Loucy (cell line): ENCODE results near the gene TMSB15B.
A peak's percentile ranks its signal among the peaks of the same experiment; 100 is the strongest.
"Not testable (repeated sequence)": the region's sequence is repeated elsewhere in the genome, so short reads cannot be mapped to it uniquely, and the experiment has no call there.

Experiments
- H2AFZ ChIP-seq: fragments of 200-600 bp; sonication (generic); 2 replicates; pipeline ENCODE4 v1.6.0; 2016; ENCODE audit warnings: antibody characterized with exemption, mild to moderate bottlenecking, low read length, moderate library complexity
- H3F3A ChIP-seq: fragments of 200-600 bp; 2 replicates; pipeline ENCODE4 v1.6.0; 2016; ENCODE audit warnings: antibody characterized with exemption, low read depth, mild to moderate bottlenecking
- H3K27me3 ChIP-seq: fragments of 200-600 bp; sonication (generic); 2 replicates; pipeline ENCODE4 v1.6.1; 2014; ENCODE audit warnings: low read length, mild to moderate bottlenecking; ENCODE audit not compliant: insufficient read depth, poor library complexity, severe bottlenecking
- H3K36me3 ChIP-seq: fragments of 200-600 bp; sonication (generic); 2 replicates; pipeline ENCODE4 v1.6.1; 2016; ENCODE audit warnings: low read length; ENCODE audit not compliant: insufficient read depth
- H3K4me1 ChIP-seq: fragments of 200-600 bp; sonication (generic); 2 replicates; pipeline ENCODE4 v1.5.1; 2014; ENCODE audit warnings: low read length, mild to moderate bottlenecking; ENCODE audit not compliant: insufficient read depth, poor library complexity, severe bottlenecking
- H3K4me2 ChIP-seq: fragments of 200-600 bp; sonication (generic); 2 replicates; pipeline ENCODE4 v1.6.0; 2014; ENCODE audit warnings: antibody characterized with exemption, low read length, low read depth, mild to moderate bottlenecking; ENCODE audit not compliant: poor library complexity, severe bottlenecking
- H3K4me3 ChIP-seq: fragments of 200-600 bp; sonication (generic); 2 replicates; pipeline ENCODE4 v1.5.1; 2014; ENCODE audit warnings: low read length, mild to moderate bottlenecking, mixed read lengths; ENCODE audit not compliant: poor library complexity, severe bottlenecking
- H3K79me2 ChIP-seq: fragments of 200-600 bp; sonication (generic); 2 replicates; pipeline ENCODE4 v1.6.1; 2014; ENCODE audit warnings: low read length; ENCODE audit not compliant: insufficient read depth
- H3K9ac ChIP-seq: fragments of 200-600 bp; sonication (generic); 2 replicates; pipeline ENCODE4 v1.6.0; 2014; ENCODE audit warnings: mild to moderate bottlenecking, low read depth, low read length, moderate library complexity; ENCODE audit not compliant: poor library complexity, severe bottlenecking
- H3K9me2 ChIP-seq: fragments of 200-600 bp; sonication (generic); replicated peaks from 2 replicates; pipeline ENCODE4 v1.6.1; 2016; ENCODE audit warnings: low read depth, low read length, mixed read lengths
- H3K9me3 ChIP-seq: fragments of 200-600 bp; sonication (generic); 2 replicates; pipeline ENCODE4 v1.6.1; 2014; ENCODE audit warnings: mild to moderate bottlenecking, antibody characterized with exemption, low read length, low read depth; ENCODE audit not compliant: insufficient read depth
- H4K20me1 ChIP-seq: fragments of 200-600 bp; sonication (generic); 2 replicates; pipeline ENCODE4 v1.6.0; 2014; ENCODE audit warnings: antibody characterized with exemption, low read length, mild to moderate bottlenecking; ENCODE audit not compliant: insufficient read depth, poor library complexity, severe bottlenecking
- CTCF ChIP-seq: fragments of 200-600 bp; sonication (generic); conservative IDR thresholded peaks from 2 replicates; pipeline ENCODE4 v1.5.1; 2014; ENCODE audit warnings: mild to moderate bottlenecking, antibody characterized with exemption, low read length
- EZH2phosphoT487 ChIP-seq: fragments of 200-600 bp; IDR thresholded peaks from 2 replicates; pipeline ENCODE4 v1.6.1; 2018; ENCODE audit warnings: antibody characterized with exemption, mild to moderate bottlenecking, moderate library complexity, borderline replicate concordance

TMSB15B gene

GRCh38 chrX:103962411-103963278, at the start of gene TMSB15B:
TSS of gene TMSB15B (plus strand) at chrX:103962627.
- not testable (repeated sequence) for H3K79me2 ChIP-seq, H3K9ac ChIP-seq, H3F3A ChIP-seq, H3K4me2 ChIP-seq, H3K36me3 ChIP-seq, H3K4me1 ChIP-seq, H3K4me3 ChIP-seq, H2AFZ ChIP-seq, H3K9me3 ChIP-seq, H3K27me3 ChIP-seq, H4K20me1 ChIP-seq, H3K9me2 ChIP-seq

DNA sequence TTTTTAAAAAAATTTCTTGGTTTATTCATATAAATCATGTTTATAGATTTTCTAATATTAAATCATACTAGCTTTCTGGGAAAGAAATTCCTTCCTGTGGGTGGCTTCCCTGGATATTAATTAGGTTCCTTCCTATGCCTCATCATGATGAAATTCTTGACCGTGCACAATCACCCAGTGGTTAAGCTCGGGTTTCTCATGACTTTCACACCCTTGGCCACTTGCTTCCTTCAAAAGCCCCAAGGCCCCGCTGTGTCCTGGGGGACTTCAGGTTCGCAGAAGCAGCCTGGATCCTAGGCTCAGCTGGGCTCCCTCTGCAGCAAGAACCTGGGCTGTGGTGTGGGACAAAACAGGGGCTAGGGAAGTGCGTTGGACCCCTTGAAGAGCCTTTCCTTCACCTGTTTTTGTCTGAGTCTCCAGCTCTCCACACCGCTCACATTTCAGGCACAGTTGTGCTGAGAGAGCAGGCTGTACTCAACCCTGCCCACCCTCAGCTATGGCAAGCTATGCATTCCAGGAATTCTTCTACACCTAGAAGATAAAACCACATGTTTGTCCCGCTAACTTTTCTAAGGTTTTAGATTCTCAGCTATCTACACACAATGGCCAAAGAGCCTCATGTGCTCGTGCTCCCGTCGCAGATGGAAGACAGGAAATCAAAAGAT, 48.9 kb upstream of the TMSB15B start:
- H3K4me3 ChIP-seq, result no peak overlapping the region

GRCh38 chrX:103918050-103918449, 44.4 kb upstream of the TMSB15B start:
- Histone ChIP-seq H3K4me2 (peak overlapping the region; percentile 94), H3K9me2 (no peaks in the 10 kb centered on the region), H2AFZ (peak overlapping the region; percentile 88), H3K79me2 (peaks cover 50% of the 10 kb centered on the region), H3F3A (no peaks in the 10 kb centered on the region), H3K9ac (peak overlapping the region; percentile 76), H4K20me1 (no peaks in the 10 kb centered on the region), H3K27me3 (no peaks in the 10 kb centered on the region), H3K36me3 (no peaks in the 10 kb centered on the region), H3K4me1 (peaks cover 20% of the 10 kb centered on the region), H3K4me3 (peak overlapping the region; percentile 78), H3K9me3 (no peaks in the 10 kb centered on the region)
- TF ChIP-seq EZH2phosphoT487 (no peak), CTCF (peak; percentile 60)

More for the DNA sequence above, 48.9 kb upstream of the TMSB15B start:
- peaks cover 10% of the 10 kb centered on the region for H3K4me1 ChIP-seq
- H3K9me2 ChIP-seq, result no peaks in the 10 kb centered on the region
- H3K27me3 ChIP-seq, result no peaks in the 10 kb centered on the region
- H3F3A ChIP-seq, result no peaks in the 10 kb centered on the region
- TF ChIP-seq CTCF (no peak), EZH2phosphoT487 (no peak)
- no peak overlapping the region for H2AFZ ChIP-seq
- H3K4me2 ChIP-seq, result no peak overlapping the region
- no peaks in the 10 kb centered on the region for H3K36me3 ChIP-seq
- H3K9me3 ChIP-seq, result no peaks in the 10 kb centered on the region
- no peaks in the 10 kb centered on the region for H4K20me1 ChIP-seq
- H3K79me2 ChIP-seq, result peaks cover 22% of the 10 kb centered on the region
- no peak overlapping the region for H3K9ac ChIP-seq
